Mesendoderm (in vitro differentiated cells): Measurements from ENCODE around the gene SYCE3.

Experiments used
- DNase-seq: peaks from one replicate; pipeline ENCODE4 v3.0.0; 2013
- H2AK5ac ChIP-seq: 2 replicates; pipeline ENCODE4 v1.6.1; 2013; ENCODE audit warnings: low read length, inconsistent platforms
- H2BK120ac ChIP-seq: 2 replicates; pipeline ENCODE4 v1.6.1; 2013; ENCODE audit warnings: low read depth, mild to moderate bottlenecking, low read length, moderate library complexity, mixed read lengths
- H2BK15ac ChIP-seq: replicated peaks from 2 replicates; pipeline ENCODE4 v1.6.1; 2013; ENCODE audit warnings: low read depth, mild to moderate bottlenecking, moderate library complexity
- H2BK5ac ChIP-seq: 2 replicates; pipeline ENCODE4 v1.6.1; 2013; ENCODE audit warnings: low read length, inconsistent platforms
- H3K18ac ChIP-seq: 2 replicates; pipeline ENCODE4 v1.6.1; 2013; ENCODE audit warnings: mild to moderate bottlenecking, low read length, mixed read lengths
- H3K23ac ChIP-seq: one replicate; pipeline ENCODE4 v1.6.1; 2013; ENCODE audit warnings: low read length
- H3K27ac ChIP-seq: 2 replicates; pipeline ENCODE4 v1.5.1; 2013; ENCODE audit warnings: low read depth, mild to moderate bottlenecking, inconsistent platforms, low read length, moderate library complexity
- H3K27me3 ChIP-seq: 2 replicates; pipeline ENCODE4 v1.6.1; 2013; ENCODE audit warnings: low read length, control low read depth, mild to moderate bottlenecking, inconsistent platforms; ENCODE audit not compliant: insufficient read depth, poor library complexity
- H3K36me3 ChIP-seq: 2 replicates; pipeline ENCODE4 v1.6.1; 2013; ENCODE audit warnings: low read length, inconsistent platforms; ENCODE audit not compliant: control insufficient read depth, insufficient read depth
- H3K4ac ChIP-seq: one replicate; pipeline ENCODE4 v1.6.1; 2013; ENCODE audit warnings: low read depth, mild to moderate bottlenecking, low read length, moderate library complexity
- H3K4me1 ChIP-seq: 2 replicates; pipeline ENCODE4 v1.6.1; 2013; ENCODE audit warnings: low read depth, low read length, inconsistent platforms; ENCODE audit not compliant: control insufficient read depth
- H3K4me2 ChIP-seq: 2 replicates; pipeline ENCODE4 v1.6.1; 2013; ENCODE audit warnings: low read length
- H3K4me3 ChIP-seq: 2 replicates; pipeline ENCODE4 v1.5.1; 2013; ENCODE audit warnings: mild to moderate bottlenecking, low read length
- H3K56ac ChIP-seq: one replicate; pipeline ENCODE4 v1.6.1; 2013; ENCODE audit warnings: low read length
- H3K79me1 ChIP-seq: 2 replicates; pipeline ENCODE4 v1.6.1; 2013; ENCODE audit warnings: low read length, inconsistent platforms
- H3K79me2 ChIP-seq: 2 replicates; pipeline ENCODE4 v1.6.1; 2013; ENCODE audit warnings: mild to moderate bottlenecking, low read length; ENCODE audit not compliant: control insufficient read depth, insufficient read depth
- H3K9ac ChIP-seq: 2 replicates; pipeline ENCODE4 v1.6.1; 2013; ENCODE audit warnings: low read length, inconsistent platforms
- H4K5ac ChIP-seq: one replicate; pipeline ENCODE4 v1.6.1; 2013; ENCODE audit warnings: low read length
- H4K8ac ChIP-seq: one replicate; pipeline ENCODE4 v1.6.1; 2013; ENCODE audit warnings: low read depth, mild to moderate bottlenecking, control low read depth, low read length, moderate library complexity
- WGBS: extraction: QIAGEN DNeasy Blood & Tissue Kit; methylation state at CpG from one replicate; pipeline ENCODE4 v1.1.7; 2013; ENCODE audit warnings: low lambda C conversion rate, missing lambda C conversion rate; ENCODE audit not compliant: insufficient coverage; ENCODE audit errors: extremely low coverage; 5-methylcytosine and 5-hydroxymethylcytosine counted together

Gene SYCE3

GRCh38 chr22:50505776-50506610, 56.7 kb downstream of the SYCE3 start:
- Histone ChIP-seq H3K36me3 (peaks cover 2% of the 10 kb centered on the region), H3K79me1 (peaks cover 8% of the 10 kb centered on the region), H3K79me2 (peaks cover 17% of the 10 kb centered on the region), H2BK120ac (no peak overlapping the region), H3K27me3 (no peaks in the 10 kb centered on the region), H3K4me1 (no peaks in the 10 kb centered on the region), H3K23ac (no peak overlapping the region), H3K56ac (no peak overlapping the region), H2BK15ac (no peak overlapping the region), H2AK5ac (no peak overlapping the region), H3K9ac (peak overlapping the region; percentile 96), H3K4me2 (no peak overlapping the region), H4K8ac (no peak overlapping the region), H2BK5ac (no peak overlapping the region), H3K18ac (no peak overlapping the region), H4K5ac (no peak overlapping the region), H3K27ac (no peak overlapping the region), H3K4ac (no peak overlapping the region), H3K4me3 (no peak overlapping the region)
- whole genome bisulfite sequencing = no CpG with 5 or more reads among the region's 41 CpGs
- no peak for DNase-seq

DNA sequence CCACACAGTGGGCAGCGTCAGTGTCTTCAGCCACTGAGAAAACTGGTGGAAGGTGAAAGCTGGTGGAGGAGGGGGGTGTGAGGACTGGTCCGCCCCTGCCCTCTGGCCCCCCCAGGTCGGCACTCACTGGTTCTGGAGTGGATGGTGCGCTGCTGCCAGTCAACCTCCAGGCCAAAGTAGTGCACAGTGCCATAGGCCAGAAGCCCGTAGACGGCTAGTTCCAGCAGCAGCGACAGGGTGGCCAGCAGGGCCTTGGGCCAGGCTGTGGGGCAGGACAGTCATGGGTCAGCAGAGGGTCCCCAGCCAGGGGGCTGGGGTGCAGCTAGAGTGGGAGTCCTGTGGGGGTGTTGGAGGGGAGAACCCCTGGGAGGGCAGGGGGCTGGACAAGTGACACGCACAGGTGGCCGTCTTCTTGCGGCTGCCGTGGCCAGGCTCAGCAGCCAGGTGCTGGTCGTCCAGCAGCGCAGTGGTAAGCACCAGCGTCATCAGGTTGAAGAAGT, 57.4 kb downstream of the SYCE3 start:
- Histone ChIP-seq H3K56ac (no peak overlapping the region), H3K79me1 (peaks cover 8% of the 10 kb centered on the region), H3K23ac (no peak overlapping the region), H3K27ac (no peak overlapping the region), H3K27me3 (no peaks in the 10 kb centered on the region), H2AK5ac (no peak overlapping the region), H3K4me3 (no peak overlapping the region), H3K79me2 (peaks cover 17% of the 10 kb centered on the region), H4K8ac (no peak overlapping the region), H2BK5ac (no peak overlapping the region), H4K5ac (no peak overlapping the region), H3K4me2 (no peak overlapping the region), H2BK15ac (no peak overlapping the region), H3K4me1 (no peaks in the 10 kb centered on the region), H3K9ac (no peak overlapping the region), H3K4ac (no peak overlapping the region), H3K36me3 (peaks cover 2% of the 10 kb centered on the region), H3K18ac (no peak overlapping the region), H2BK120ac (no peak overlapping the region)
- WGBS = no CpG with 5 or more reads among the region's 14 CpGs
- no peak for DNase-seq

DNA sequence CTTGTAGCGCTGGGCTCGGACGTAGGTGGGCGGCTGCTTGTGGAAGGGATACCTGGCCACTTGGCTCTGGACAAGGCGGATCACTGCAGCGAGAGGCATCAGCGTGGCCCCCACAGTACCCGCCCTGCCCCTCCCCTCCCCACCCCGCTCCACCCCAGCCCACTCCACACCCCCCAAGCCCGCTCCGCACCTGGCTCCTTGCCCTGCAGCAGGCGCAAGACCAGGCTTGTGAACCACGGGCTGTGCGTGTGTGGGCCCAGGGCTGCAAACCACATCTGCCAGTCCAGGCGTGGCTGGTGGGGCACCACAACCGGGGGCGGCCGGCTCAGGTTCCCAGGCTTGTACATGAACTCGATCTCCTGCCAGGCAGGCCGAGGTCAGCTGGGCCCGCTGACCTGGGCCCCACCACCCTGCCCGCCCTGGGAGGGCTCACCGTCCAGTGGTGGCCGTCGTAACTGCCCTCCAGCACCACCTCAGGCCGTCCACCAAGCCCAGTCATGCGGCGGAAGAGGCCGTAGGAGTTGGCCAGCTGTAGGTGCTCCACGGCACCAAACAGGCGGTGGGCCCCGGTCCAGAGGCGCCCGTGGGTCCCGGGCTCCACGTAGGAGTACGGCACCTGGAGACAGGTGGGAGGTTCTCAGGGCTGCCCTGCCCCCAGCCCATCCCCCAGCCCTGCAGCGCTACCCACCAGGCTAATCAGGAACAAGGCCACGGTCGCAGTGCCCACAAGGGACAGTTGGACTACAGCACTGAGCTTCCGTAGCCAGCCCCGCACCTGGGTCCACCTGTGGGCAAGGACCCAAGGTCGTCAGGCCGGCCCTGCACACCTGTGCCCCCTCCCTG, 58.1 kb downstream of the SYCE3 start:
- no peaks in the 10 kb centered on the region for H3K4me1 ChIP-seq
- WGBS = no CpG with 5 or more reads among the region's 44 CpGs
- peaks cover 8% of the 10 kb centered on the region for H3K79me1 ChIP-seq
- H4K8ac ChIP-seq = no peak overlapping the region
- no peak overlapping the region for H2BK5ac ChIP-seq
- H3K27me3 ChIP-seq = no peaks in the 10 kb centered on the region
- no peak for DNase-seq
- no peak overlapping the region for H3K18ac ChIP-seq
- no peak overlapping the region for H2BK120ac ChIP-seq
- no peak overlapping the region for H3K56ac ChIP-seq
- no peak overlapping the region for H3K4me2 ChIP-seq
- H2BK15ac ChIP-seq = no peak overlapping the region
- no peak overlapping the region for H3K23ac ChIP-seq
- no peak overlapping the region for H4K5ac ChIP-seq
- no peak overlapping the region for H3K4ac ChIP-seq
- no peak overlapping the region for H3K4me3 ChIP-seq
- no peak overlapping the region for H3K27ac ChIP-seq
- peaks cover 15% of the 10 kb centered on the region for H3K79me2 ChIP-seq
- H2AK5ac ChIP-seq = no peak overlapping the region
- no peak overlapping the region for H3K9ac ChIP-seq
- peaks cover 2% of the 10 kb centered on the region for H3K36me3 ChIP-seq

GRCh38 chr22:50503475-50504145, 59.1 kb downstream of the SYCE3 start:
- Histone ChIP-seq H3K56ac (no peak overlapping the region), H3K4me3 (no peak overlapping the region), H3K9ac (no peak overlapping the region), H4K5ac (no peak overlapping the region), H3K36me3 (peaks cover 2% of the 10 kb centered on the region), H2BK15ac (no peak overlapping the region), H3K27me3 (no peaks in the 10 kb centered on the region), H3K79me2 (peaks cover 6% of the 10 kb centered on the region), H2AK5ac (no peak overlapping the region), H3K4me1 (no peaks in the 10 kb centered on the region), H3K4ac (no peak overlapping the region), H4K8ac (no peak overlapping the region), H3K18ac (no peak overlapping the region), H3K27ac (no peak overlapping the region), H3K4me2 (no peak overlapping the region), H2BK5ac (no peak overlapping the region), H2BK120ac (no peak overlapping the region), H3K23ac (no peak overlapping the region), H3K79me1 (peaks cover 6% of the 10 kb centered on the region)
- WGBS = no CpG with 5 or more reads among the region's 26 CpGs
- no peak for DNase-seq

DNA sequence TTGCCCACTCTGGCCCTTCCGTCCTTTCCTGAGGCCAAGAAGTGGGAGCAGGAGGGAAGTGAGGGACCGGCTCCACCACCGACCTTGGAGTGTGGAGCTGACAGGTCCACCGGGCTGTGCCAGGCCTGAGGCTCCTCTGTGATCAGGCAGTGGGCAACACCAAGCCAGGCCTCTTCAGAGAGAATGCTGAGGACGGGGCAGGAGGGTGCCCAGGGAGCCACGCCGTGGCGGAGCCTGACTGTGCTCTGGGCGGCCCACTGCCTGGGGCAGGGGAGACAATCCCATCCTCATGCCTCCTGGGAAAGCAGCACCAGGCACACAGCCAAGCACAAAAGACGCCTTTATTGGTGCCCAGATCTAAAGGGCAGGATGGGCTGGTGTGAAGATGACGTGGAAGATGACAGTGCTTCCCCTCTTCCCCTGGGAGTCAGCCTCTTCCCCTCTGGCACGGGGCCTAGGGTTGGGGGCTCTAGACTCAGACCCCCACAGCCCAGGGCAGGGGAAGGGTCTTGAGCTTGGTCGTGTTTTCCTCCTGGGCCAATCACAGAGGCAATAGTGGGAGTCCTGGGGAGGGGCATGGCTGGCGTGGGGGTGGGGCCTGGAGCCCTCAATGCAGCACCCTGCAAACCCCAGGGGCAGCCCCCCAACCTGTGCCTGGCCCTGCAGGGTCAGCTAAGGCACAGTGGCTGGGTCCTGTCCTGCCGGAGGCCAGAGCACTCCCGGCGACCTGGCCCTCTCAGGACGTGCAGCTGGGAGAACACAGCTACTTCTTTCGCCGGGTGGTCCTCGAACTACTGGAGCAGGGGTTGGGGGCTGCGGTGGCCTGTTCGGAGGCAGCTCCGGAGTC, 59.9 kb downstream of the SYCE3 start:
- Histone ChIP-seq H3K23ac (no peak overlapping the region), H3K79me2 (peaks cover 3% of the 10 kb centered on the region), H4K5ac (no peak overlapping the region), H2AK5ac (no peak overlapping the region), H3K4me1 (no peaks in the 10 kb centered on the region), H3K9ac (no peak overlapping the region), H2BK5ac (no peak overlapping the region), H4K8ac (no peak overlapping the region), H3K4me3 (no peak overlapping the region), H3K27me3 (no peaks in the 10 kb centered on the region), H3K18ac (no peak overlapping the region), H3K79me1 (peaks cover 6% of the 10 kb centered on the region), H3K36me3 (peaks cover 2% of the 10 kb centered on the region), H3K4me2 (no peak overlapping the region), H2BK15ac (no peak overlapping the region), H3K4ac (no peak overlapping the region), H3K27ac (no peak overlapping the region), H2BK120ac (no peak overlapping the region), H3K56ac (no peak overlapping the region)
- no peak for DNase-seq
- no CpG with 5 or more reads among the region's 24 CpGs for WGBS
